ENCODE results near the gene GALNT17. TPM values are rescaled to one million over a fixed set of nuclear protein-coding genes. Genes with fewer than 3 reads are reported as not detected.

The GALNT17 gene
- total and polyA plus RNA-seq, 2 experiments from 2014 or later: 11.1 to 65.6 TPM

- TF ChIP-seq ZNF462 (CRISPR knock-in tag; IDR thresholded peaks at IDR 0.05) (no peak), STAT1 (IDR thresholded peaks at IDR 0.05; ENCODE audit: unreplicated experiment) (no peak)
Measured at GRCh38 chr7:71298378-71298777, 166.4 kb downstream of the GALNT17 start (continued).

GRCh38 chr7:71300086-71300485 is 168.1 kb downstream of the GALNT17 start:
- H3K27ac ChIP-seq (ENCODE audit: low read depth): no peak overlapping the region
- Mint-ChIP-seq H3K4me3 (no peak overlapping the region), H3K4me1 (peaks cover 19% of the 10 kb centered on the region), H3K27ac (no peak overlapping the region), H3K27me3 (ENCODE audit: insufficient read depth, low read depth, poor library complexity) (peaks cover 9% of the 10 kb centered on the region), H3K36me3 (ENCODE audit: low read depth) (0 out of 3 replicates have a peak, but pooled peaks cover 2% of the 10 kb centered on the region), H3K9me3 (no peaks in the 10 kb centered on the region; the same call in 1 of the 3 replicates)
- H3K4me1 ChIP-seq (ENCODE audit: insufficient read depth): peaks cover 15% of the 10 kb centered on the region
- no peak for ATAC-seq
- DNase-seq (ENCODE audit: low spot score): no peak
- no peak overlapping the region for H3K4me3 ChIP-seq
- no peaks in the 10 kb centered on the region for H3F3A ChIP-seq (replicated peaks; ENCODE audit: low read depth)
- no peaks in the 10 kb centered on the region for H3K36me3 ChIP-seq (ENCODE audit: insufficient read depth)
- H3K27me3 ChIP-seq (ENCODE audit: insufficient read depth): no peaks in the 10 kb centered on the region
- no peak overlapping the region for H2AFZ ChIP-seq
- no peak overlapping the region; the same call in 1 of the 2 replicates for H3K4me2 ChIP-seq
- no peaks in the 10 kb centered on the region for H3K9me2 ChIP-seq (ENCODE audit: insufficient read depth)
- peaks cover 61% of the 10 kb centered on the region for H3K79me2 ChIP-seq (replicated peaks; ENCODE audit: insufficient read depth)
- no peaks in the 10 kb centered on the region; the same call in none of the 2 replicates for H4K20me1 ChIP-seq (replicated peaks; ENCODE audit: insufficient read depth)
- TF ChIP-seq EZH2 (IDR thresholded peaks at IDR 0.05; ENCODE audit: low read depth, unreplicated experiment): no peak
- TF ChIP-seq, protein P1, sequence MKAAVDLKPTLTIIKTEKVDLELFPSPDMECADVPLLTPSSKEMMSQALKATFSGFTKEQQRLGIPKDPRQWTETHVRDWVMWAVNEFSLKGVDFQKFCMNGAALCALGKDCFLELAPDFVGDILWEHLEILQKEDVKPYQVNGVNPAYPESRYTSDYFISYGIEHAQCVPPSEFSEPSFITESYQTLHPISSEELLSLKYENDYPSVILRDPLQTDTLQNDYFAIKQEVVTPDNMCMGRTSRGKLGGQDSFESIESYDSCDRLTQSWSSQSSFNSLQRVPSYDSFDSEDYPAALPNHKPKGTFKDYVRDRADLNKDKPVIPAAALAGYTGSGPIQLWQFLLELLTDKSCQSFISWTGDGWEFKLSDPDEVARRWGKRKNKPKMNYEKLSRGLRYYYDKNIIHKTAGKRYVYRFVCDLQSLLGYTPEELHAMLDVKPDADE (IDR thresholded peaks at IDR 0.05): no peak
- no peak for TF ChIP-seq POLR2AphosphoS5 (IDR thresholded peaks at IDR 0.05; ENCODE audit: low read depth)
- no peak for TF ChIP-seq ZNF462 (CRISPR knock-in tag; IDR thresholded peaks at IDR 0.05)
- no peak for TF ChIP-seq CTCF (conservative IDR thresholded peaks at IDR 0.05; ENCODE audit: low read depth in 2 of 2)

Data from GM23338 (cell line).